Measurements from ENCODE around the gene FSTL4.

- no peak for TF ChIP-seq CTCF (IDR thresholded peaks at IDR 0.05)
- TF ChIP-seq EP300 (IDR thresholded peaks at IDR 0.05): no peak
Observed at GRCh38 chr5:133326361-133326760, 286.0 kb downstream of the FSTL4 start.

Data from upper lobe of left lung (tissue), 4 donors.